ENCODE measurements around the gene MGST2.

Gene MGST2

GRCh38 chr4:139663561-139664138 lies 2.0 kb upstream of the MGST2 start:
- no peak for TF ChIP-seq CTCF (IDR thresholded peaks at IDR 0.05)
- Histone ChIP-seq H3K4me3 (ENCODE audit: low read depth in 1 of 2, low read length in 1 of 2) (no peak overlapping the region), H3K36me3 (no peaks in the 10 kb centered on the region), H3K27me3 (no peaks in the 10 kb centered on the region), H3K9me3 (no peaks in the 10 kb centered on the region), H3K27ac (no peak overlapping the region), H3K4me1 (ENCODE audit: control insufficient read depth in 1 of 2, insufficient read depth in 1 of 2, low read depth in 1 of 2, low read length in 1 of 2) (peaks cover 53 to 60% of the 10 kb centered on the region in 2 experiments)

GRCh38 chr4:139664442-139664841 lies 1.2 kb upstream of the MGST2 start:
- H3K4me1 ChIP-seq (ENCODE audit: control insufficient read depth in 1 of 2, insufficient read depth in 1 of 2, low read depth in 1 of 2, low read length in 1 of 2): peaks cover 46 to 53% of the 10 kb centered on the region in 2 experiments
- no peaks in the 10 kb centered on the region for H3K36me3 ChIP-seq
- no peaks in the 10 kb centered on the region for H3K27me3 ChIP-seq
- no peaks in the 10 kb centered on the region for H3K9me3 ChIP-seq
- TF ChIP-seq CTCF (IDR thresholded peaks at IDR 0.05): no peak
- H3K27ac ChIP-seq: peak overlapping the region; percentile 87
- H3K4me3 ChIP-seq (ENCODE audit: low read depth in 1 of 2, low read length in 1 of 2): no peak overlapping the region

DNA sequence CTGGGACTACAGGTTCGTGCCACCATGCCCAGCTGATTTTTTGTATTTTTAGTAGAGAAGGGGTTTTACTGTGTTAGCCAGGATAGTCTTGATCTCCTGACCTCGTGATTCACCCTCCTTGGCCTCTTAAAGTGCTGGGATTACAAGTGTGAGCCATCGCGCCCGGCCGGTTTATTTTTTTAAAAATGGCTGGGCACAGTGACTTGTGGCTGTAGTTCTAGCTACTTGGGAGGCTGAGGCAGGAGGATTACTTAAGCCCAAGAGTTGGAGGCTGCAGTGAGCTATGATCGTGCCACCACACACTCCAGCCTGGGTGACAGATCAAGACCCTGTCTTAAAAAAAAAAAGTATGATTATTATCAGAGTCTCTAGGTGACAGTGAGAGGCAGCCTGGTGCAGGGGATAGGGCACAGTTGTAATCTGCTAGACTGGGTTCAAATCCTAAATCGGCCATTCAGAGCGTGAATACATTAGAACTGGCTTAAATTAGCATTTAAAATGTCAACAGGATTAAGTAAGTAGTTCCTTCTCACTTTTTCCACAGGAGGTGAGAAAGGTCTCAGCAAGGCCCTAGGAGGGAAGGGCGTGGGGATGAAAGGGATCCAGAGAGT lies 435 bp upstream of the MGST2 start:
- no peaks in the 10 kb centered on the region for H3K36me3 ChIP-seq
- no peak for TF ChIP-seq CTCF (IDR thresholded peaks at IDR 0.05)
- no peaks in the 10 kb centered on the region for H3K9me3 ChIP-seq
- no peaks in the 10 kb centered on the region for H3K27me3 ChIP-seq
- peak overlapping the region; percentile 87 for H3K27ac ChIP-seq
- H3K4me3 ChIP-seq (ENCODE audit: low read depth in 1 of 2, low read length in 1 of 2): peak overlapping the region; percentile 63 to 80
- H3K4me1 ChIP-seq (ENCODE audit: control insufficient read depth in 1 of 2, insufficient read depth in 1 of 2, low read depth in 1 of 2, low read length in 1 of 2): peaks cover 40 to 46% of the 10 kb centered on the region in 2 experiments

GRCh38 chr4:139666735-139667281 lies 1.2 kb downstream of the MGST2 start:
- H3K36me3 ChIP-seq: no peaks in the 10 kb centered on the region
- H3K4me3 ChIP-seq (ENCODE audit: low read depth in 1 of 2, low read length in 1 of 2): peak overlapping the region; percentile 63 to 80
- no peaks in the 10 kb centered on the region for H3K9me3 ChIP-seq
- TF ChIP-seq CTCF (IDR thresholded peaks at IDR 0.05): no peak
- H3K27ac ChIP-seq: peak overlapping the region; percentile 87
- peaks cover 24 to 30% of the 10 kb centered on the region in 2 experiments for H3K4me1 ChIP-seq (ENCODE audit: control insufficient read depth in 1 of 2, insufficient read depth in 1 of 2, low read depth in 1 of 2, low read length in 1 of 2)
- no peaks in the 10 kb centered on the region for H3K27me3 ChIP-seq

GRCh38 chr4:139668036-139668435 lies 2.4 kb downstream of the MGST2 start:
- Histone ChIP-seq H3K4me3 (ENCODE audit: low read depth in 1 of 2, low read length in 1 of 2) (no peak overlapping the region), H3K36me3 (no peaks in the 10 kb centered on the region), H3K4me1 (ENCODE audit: control insufficient read depth in 1 of 2, insufficient read depth in 1 of 2, low read depth in 1 of 2, low read length in 1 of 2) (peaks cover 24 to 28% of the 10 kb centered on the region in 2 experiments), H3K27me3 (no peaks in the 10 kb centered on the region), H3K9me3 (no peaks in the 10 kb centered on the region), H3K27ac (peak overlapping the region; percentile 87)
- no peak for TF ChIP-seq CTCF (IDR thresholded peaks at IDR 0.05)

Data from neutrophil (primary cell).